Measurements from ENCODE around the gene PTPN18.

The PTPN18 gene

GRCh38 chr2:130365075-130365474 is 9.2 kb downstream of the PTPN18 start:
- DNase-seq (ENCODE audit: low read depth, low spot score) = no peak

- DNase-seq (ENCODE audit: low read depth, low spot score) = no peak
Observed at GRCh38 chr2:130365963-130366362, 10.1 kb downstream of the PTPN18 start.

DNA sequence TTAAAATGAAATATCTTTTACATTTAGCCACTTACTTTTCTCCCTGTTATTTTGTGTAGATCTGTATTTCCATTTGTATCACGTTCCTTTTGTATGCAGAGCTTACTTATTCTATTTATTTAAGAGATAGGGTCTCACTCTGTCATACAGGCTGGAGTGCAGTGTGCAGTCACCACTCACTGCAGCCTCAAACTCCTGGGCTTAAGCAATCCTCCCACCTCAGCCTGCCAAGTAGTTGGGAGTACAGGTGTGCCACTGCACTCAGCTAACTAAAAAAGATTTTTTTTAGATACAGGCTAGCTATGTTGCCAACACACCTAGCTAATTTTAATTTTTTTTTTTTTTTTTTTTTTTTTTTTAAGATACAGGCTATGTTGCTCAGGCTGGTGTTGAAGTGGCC is 10.9 kb downstream of the PTPN18 start:
- no peak for DNase-seq (ENCODE audit: low read depth, low spot score)

DNA sequence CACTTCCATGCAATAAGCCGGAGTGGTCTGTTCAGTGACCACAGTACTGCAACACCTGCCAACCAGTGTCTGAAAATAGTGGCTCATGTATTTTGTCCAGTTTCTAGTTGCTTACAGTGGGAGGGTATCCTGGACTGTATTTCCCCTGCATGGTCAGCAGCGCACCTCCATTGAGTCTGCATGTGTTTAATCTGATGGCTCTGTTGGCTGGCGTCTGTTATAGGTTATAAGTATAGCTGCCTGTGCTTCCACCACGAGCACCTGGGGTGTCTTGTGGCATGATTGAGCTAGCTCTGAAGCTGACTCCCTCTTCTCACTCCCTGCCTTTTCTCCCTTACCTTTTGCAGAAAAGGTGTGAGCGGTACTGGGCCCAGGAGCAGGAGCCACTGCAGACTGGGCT is 12.9 kb downstream of the PTPN18 start:
- DNase-seq (ENCODE audit: low read depth, low spot score) = no peak

GRCh38 chr2:130369311-130369964 is 13.6 kb downstream of the PTPN18 start:
- DNase-seq (ENCODE audit: low read depth, low spot score) = no peak

DNA sequence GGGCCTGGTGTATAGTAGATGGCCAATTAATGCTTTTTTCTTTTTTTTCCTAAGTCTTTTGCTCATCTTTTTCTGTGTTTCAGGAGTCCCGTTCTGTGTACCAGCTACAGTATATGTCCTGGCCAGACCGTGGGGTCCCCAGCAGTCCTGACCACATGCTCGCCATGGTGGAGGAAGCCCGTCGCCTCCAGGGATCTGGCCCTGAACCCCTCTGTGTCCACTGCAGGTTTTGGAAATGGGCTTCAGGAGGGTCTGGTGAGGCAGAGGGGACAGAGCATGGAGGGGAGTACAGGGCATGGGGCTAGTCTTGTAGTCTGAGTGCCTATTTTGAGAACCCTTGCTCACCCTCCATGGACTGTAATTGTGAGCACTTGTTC is 14.1 kb downstream of the PTPN18 start:
- no peak for DNase-seq (ENCODE audit: low read depth, low spot score)

DNA sequence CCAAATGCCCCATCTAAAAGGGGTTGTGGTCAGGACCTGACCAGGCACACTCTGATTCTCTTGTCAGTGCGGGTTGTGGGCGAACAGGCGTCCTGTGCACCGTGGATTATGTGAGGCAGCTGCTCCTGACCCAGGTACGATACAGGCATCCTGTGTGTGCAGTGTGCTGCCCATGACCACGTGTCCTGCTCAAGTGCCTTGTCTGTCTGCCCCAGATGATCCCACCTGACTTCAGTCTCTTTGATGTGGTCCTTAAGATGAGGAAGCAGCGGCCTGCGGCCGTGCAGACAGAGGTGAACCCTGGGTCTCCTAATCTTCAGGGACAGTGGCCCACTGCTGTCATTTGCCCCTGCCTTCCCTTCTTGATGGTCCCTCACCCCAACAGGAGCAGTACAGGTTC is 14.6 kb downstream of the PTPN18 start:
- no peak for DNase-seq (ENCODE audit: low read depth, low spot score)

DNA sequence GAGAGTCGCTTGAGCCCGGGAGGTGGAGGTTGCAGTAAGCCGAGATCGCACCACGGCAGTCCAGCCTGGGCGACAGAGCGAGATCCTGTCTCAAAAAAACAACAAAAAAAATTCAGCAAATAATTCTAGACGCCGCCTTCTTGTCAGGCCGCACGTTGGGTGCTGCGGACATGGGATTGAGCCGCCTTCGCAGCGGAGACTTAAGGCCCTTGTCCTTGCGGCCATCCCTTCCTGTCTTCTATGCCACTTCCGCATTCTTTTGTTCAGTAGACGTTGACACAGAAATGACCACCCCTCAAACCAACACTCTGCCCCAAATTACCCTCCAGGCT is 15.8 kb downstream of the PTPN18 start:
- DNase-seq (ENCODE audit: low read depth, low spot score) = no peak

- DNase-seq (ENCODE audit: low read depth, low spot score) = peak; percentile 40
Observed at GRCh38 chr2:130372055-130372832, 16.4 kb downstream of the PTPN18 start.

DNA sequence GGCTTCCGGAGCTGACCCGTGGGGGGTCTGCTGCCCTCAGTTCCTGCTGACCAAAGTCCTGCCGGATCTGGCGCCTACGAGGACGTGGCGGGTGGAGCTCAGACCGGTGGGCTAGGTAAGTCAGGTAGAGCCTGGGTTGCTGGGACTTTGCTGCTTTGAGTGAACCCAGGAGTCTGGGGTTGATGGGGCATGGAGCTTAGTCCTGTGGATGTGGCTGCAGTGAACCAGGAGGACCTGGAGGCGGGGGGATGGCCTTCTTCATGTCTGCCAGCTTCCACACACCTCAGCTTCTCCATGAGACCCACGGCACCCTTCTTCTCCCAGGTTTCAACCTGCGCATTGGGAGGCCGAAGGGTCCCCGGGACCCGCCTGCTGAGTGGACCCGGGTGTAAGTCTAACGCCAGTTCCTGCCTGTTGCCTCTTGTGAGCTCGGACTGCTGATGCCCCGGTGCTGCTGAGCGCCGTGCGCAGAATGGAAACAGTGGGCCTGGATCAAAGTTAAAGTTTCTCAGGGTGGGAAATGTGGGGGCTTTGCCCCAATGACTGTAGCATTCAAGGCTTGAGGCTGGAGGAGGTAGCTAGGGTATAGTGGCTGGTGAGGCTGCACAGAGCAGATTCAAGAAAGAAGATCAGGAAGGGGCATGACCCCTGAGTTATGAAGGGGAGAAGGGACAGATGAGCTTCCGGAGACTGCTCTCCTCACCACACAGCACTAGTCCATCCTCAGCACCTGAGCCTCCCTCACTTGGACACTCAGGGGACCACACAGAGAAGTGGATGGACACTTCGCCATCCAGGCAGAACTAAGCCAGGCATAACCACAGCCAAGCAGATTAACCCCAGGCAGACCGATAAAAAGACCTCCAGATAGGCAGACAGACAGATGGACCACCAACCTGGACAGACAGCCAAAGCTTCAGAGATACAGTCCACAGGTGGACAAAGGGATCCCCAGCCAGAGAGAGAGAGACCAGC is 17.3 kb downstream of the PTPN18 start:
- no peak for DNase-seq (ENCODE audit: low read depth, low spot score)

DNA sequence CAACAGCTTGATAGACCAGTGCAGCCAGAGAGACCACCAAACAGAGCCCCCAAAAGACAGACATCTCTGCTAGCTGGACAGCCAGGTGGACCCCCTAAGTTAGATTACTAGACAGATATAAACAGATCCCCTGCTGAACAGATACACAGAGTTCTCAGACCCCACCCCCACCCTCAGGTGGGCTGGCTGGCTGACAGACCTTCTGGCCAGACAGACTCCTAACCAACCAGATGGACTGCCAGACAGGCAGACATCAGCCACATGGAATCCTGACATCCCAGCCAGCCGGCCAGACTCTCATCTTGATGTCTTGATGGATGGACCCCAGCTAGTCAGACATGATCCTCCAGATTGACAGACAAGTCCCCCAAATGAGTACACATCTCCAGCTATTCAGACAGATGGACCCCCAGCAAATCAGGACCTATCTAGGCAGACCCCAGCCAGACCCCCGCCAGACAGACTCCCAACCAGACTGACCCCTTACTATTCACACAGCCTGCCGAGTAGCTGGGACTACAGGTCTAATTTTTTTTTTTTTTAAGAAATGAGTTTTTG is 18.0 kb downstream of the PTPN18 start:
- DNase-seq (ENCODE audit: low read depth, low spot score) = no peak

DNA sequence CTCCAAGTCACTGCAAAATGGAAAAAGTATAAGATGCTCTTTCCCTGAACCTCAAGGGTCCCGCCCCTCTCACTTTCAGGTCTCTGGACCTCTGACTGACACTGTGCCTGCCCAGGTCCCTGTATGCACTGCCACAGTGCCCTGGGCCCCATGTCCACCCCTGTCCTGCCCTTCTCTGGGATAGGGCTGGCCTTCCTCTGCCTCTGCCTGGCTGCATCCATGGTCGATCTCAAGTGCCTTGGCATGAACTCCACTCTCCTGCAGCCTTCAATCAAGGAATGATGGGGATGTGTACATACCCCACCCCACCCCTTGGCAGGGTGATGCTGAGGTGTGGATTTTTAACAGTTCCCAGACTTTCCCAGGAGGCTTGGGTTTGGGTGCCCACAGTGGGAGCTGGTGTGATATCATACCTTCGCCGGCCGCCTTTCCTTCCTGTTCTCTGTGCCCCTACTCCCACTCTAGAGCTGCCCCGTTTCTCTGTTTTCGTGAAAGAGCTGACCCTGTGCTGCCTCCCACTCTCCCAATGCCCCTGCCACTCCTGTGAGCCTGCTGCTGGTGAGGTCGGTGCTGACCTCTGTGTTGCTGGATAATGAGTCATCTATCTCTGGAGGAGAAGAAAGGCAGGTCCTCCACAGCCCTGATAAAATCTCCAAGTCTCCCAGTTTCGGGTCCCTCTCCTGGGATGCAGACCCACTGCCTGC is 18.9 kb downstream of the PTPN18 start:
- DNase-seq (ENCODE audit: low read depth, low spot score) = no peak

DNA sequence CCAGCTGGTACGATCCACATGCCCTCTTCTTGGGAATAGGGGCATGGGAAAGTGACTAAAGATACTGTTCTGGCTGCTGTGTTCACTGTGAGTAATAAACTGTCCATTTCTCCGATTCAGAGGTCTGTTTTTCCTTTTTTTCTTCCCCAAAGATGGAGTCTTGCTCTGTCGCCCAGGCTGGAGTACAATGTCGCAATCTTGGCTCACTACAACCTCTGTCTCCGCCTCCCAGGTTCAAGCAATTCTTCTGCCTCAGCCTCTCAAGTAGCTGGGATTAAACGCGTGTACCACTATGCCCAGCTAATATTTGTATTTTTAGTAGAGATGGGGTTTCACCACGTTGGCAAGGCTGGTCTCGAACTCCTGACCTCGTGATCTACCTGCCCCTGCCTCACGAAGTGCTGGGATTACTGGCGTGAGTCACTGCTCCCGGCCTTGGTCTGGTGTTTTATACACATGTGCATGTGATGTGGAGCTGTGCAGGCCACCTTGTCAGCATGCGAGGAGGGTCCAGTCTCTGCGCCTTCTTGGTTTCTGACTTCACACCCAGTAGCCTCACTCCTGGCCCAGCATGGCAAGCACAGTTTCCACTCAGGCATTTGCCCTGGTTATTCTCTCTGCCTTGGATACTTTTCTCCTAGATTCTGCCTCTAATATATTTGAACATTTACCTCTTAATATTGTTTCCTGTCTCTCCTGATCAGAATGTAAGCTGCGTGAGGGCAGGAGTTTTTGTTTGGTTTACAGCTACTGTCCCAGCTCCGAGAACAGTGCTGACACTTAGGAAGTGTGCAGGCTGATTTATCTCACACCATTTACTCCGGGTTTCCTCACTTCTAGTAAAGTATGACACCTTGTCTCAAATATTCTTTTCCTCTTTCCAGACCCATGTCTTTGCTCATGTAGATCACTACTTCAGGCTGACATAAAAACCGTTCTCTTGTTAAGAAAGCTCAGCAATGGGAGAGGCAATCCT is 19.7 kb downstream of the PTPN18 start:
- DNase-seq (ENCODE audit: low read depth, low spot score) = no peak

GRCh38 chr2:130376433-130377293 is 20.8 kb downstream of the PTPN18 start:
- DNase-seq (ENCODE audit: low read depth, low spot score) = no peak

DNA sequence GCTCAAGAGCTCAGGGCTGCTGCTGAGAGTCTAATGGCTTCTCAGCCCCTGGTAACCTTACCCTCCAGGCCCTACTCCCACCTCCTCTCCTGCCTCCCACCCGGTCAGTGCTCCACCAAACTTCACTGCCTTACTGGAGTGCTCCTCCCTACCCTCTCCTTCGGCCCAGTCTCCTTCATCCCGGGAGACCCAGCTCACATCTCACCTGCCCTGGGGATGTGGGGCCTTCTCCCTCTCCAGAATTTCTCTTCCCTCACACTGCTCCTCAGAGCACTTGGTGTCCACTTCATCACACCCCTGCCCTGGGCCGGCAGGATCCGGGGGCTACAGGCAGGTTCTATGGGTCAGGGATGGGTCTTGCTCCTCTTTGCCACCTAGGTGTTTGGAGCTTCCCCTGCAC is 21.6 kb downstream of the PTPN18 start:
- DNase-seq (ENCODE audit: low read depth, low spot score) = no peak

GRCh38 chr2:130378206-130378897 is 22.5 kb downstream of the PTPN18 start:
- no peak for DNase-seq (ENCODE audit: low read depth, low spot score)

DNA sequence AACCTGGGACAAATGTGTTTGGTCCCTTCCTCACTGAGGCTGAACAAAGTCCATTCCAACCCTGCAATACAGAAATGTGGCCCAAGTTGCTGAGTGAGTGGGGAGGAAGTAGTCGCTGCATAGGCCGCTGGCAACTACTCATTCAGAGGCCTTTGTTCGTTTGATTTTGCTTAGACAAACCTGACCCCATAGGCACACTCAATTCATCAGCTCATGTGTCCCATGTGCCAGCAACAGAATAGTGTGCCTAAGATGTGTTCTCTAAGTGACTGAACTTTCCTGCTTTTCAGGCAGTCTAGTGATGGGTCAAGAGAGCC is 23.0 kb downstream of the PTPN18 start:
- DNase-seq (ENCODE audit: low read depth, low spot score) = no peak

DNA sequence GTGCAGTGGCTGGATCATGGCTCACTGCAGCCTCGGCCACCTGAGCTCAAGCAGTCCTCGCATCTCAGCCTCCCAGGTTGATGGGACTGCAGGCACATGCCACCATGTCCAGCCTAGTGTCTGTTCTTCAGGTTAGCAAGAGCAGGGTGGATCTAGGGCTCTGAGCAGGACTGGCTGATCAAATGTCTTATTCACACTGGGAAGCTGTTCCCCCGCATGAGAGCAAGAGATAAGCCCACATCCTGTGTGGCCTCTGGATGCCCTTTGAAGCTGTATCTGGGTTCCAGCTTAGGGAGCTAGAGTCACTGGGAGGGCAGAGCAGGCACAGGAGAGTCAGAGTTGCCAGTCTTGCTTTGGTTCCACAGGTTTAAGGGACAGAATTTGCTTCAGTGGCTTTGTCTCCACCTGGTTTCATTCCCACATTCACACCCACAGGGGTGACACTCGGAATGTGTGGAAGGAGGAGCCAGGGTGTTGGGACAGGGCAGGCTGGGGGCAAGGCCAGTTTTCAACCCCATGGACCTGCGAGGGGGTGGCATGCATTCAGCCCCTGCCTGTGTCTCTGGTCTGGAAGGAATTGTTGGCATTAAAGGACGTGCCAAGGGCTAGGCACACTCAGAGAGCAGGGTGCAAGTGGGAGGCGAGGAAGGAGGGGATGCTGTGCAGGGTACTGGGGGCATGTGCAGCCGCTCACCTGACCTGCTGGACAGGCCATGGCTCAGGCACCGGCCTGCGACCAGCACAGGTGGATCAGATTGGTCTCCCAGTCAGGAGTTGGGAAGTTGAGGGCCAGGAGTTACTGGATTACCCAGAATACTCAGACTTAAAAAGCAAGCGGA is 24.5 kb downstream of the PTPN18 start:
- no peak for DNase-seq (ENCODE audit: low read depth, low spot score)
